Liver (tissue), 9 donors: ENCODE measurements around the gene IFIT1B. TPM values are rescaled to one million over a fixed set of nuclear protein-coding genes. Genes with fewer than 3 reads are reported as not detected.

Source experiments
- DNase-seq: peaks from one replicate; pipeline ENCODE4 v3.0.0-alpha.2; 2017; ENCODE audit warnings: low spot score
- H3K27ac ChIP-seq, 2 donors: one replicate each; pipeline ENCODE4 v1.7.0; 2013; ENCODE audit warnings: inconsistent platforms in 2 of 2, low read length in 2 of 2, control low read depth in 1 of 2, low read depth in 1 of 2, mild to moderate bottlenecking in 1 of 2
- H3K27me3 ChIP-seq, 4 donors: one replicate each; pipeline versions ENCODE4 v1.6.1 to v1.7.0; 2013; ENCODE audit warnings: low read length in 3 of 4, inconsistent platforms in 1 of 4, mild to moderate bottlenecking in 1 of 4, moderate library complexity in 1 of 4; ENCODE audit not compliant: control insufficient read depth in 4 of 4, insufficient read depth in 4 of 4
- H3K36me3 ChIP-seq, 4 donors: one replicate each; pipeline versions ENCODE4 v1.6.1 to v1.7.0; 2013; ENCODE audit warnings: low read length in 3 of 4, mild to moderate bottlenecking in 3 of 4, low read depth in 1 of 4, moderate library complexity in 1 of 4; ENCODE audit not compliant: control insufficient read depth in 4 of 4, insufficient read depth in 3 of 4
- H3K4me1 ChIP-seq, 4 donors: one replicate each; pipeline versions ENCODE4 v1.6.1 to v1.7.0; 2013; ENCODE audit warnings: low read length in 3 of 4, mild to moderate bottlenecking in 3 of 4, moderate library complexity in 1 of 4; ENCODE audit not compliant: control insufficient read depth in 4 of 4, insufficient read depth in 4 of 4
- H3K4me3 ChIP-seq, 3 donors: one replicate each; pipeline versions ENCODE4 v1.6.1 to v1.7.0; 2013; ENCODE audit warnings: low read length in 3 of 3, control low read depth in 1 of 3, low read depth in 1 of 3, mild to moderate bottlenecking in 1 of 3
- H3K9ac ChIP-seq, 2 donors: one replicate each; pipeline ENCODE4 v1.7.0; 2013; ENCODE audit warnings: low read length in 2 of 2, mild to moderate bottlenecking in 2 of 2, moderate library complexity in 2 of 2, control low read depth in 1 of 2, low read depth in 1 of 2
- H3K9me3 ChIP-seq, 4 donors: one replicate each; pipeline versions ENCODE4 v1.6.1 to v1.7.0; 2013; ENCODE audit warnings: low read length in 3 of 4; ENCODE audit not compliant: control insufficient read depth in 4 of 4
- ATF3 ChIP-seq: IDR thresholded peaks from 2 replicates; pipeline ENCODE4 v1.6.1; 2016; ENCODE audit warnings: antibody characterized with exemption
- CTCF ChIP-seq: fragments of 150-350 bp; IDR thresholded peaks from 2 replicates; pipeline ENCODE4 v1.5.1; 2017; ENCODE audit warnings: improper control_type of control experiment, low read depth, low read length; ENCODE audit not compliant: missing input control
- FOXA1 ChIP-seq: IDR thresholded peaks from 2 replicates; pipeline ENCODE4 v1.6.1; 2016; ENCODE audit warnings: antibody characterized with exemption
- FOXA2 ChIP-seq: IDR thresholded peaks from 2 replicates; pipeline ENCODE4 v1.6.1; 2016; ENCODE audit warnings: antibody characterized with exemption
- GABPA ChIP-seq, 2 donors: IDR thresholded peaks in 1 of 2; conservative IDR thresholded peaks in 1 of 2; 2 replicates each; pipeline ENCODE4 v1.6.1; 2016; ENCODE audit warnings: antibody characterized with exemption in 2 of 2, mild to moderate bottlenecking in 1 of 2, moderate library complexity in 1 of 2
- HNF4A ChIP-seq, 2 donors: conservative IDR thresholded peaks; 2 replicates each; pipeline ENCODE4 v1.6.1; 2016; ENCODE audit warnings: antibody characterized with exemption in 2 of 2, mild to moderate bottlenecking in 2 of 2
- HNF4G ChIP-seq: IDR thresholded peaks from 2 replicates; pipeline ENCODE4 v1.6.1; 2016; ENCODE audit warnings: antibody characterized with exemption
- JUND ChIP-seq, 2 donors: IDR thresholded peaks; 2 replicates each; pipeline ENCODE4 v1.6.1; 2016; ENCODE audit warnings: antibody characterized with exemption in 2 of 2
- MAX ChIP-seq: IDR thresholded peaks from 2 replicates; pipeline ENCODE4 v1.6.1; 2016; ENCODE audit warnings: antibody characterized with exemption
- NR2F2 ChIP-seq: IDR thresholded peaks from 2 replicates; pipeline ENCODE4 v1.6.1; 2016; ENCODE audit warnings: antibody characterized with exemption
- RAD21 ChIP-seq, 2 donors: IDR thresholded peaks; 2 replicates each; pipeline ENCODE4 v1.6.1; 2016; ENCODE audit warnings: antibody characterized with exemption in 2 of 2, mild to moderate bottlenecking in 2 of 2
- RXRA ChIP-seq, 2 donors: IDR thresholded peaks; 2 replicates each; pipeline ENCODE4 v1.6.1; 2017 to 2018; ENCODE audit warnings: antibody characterized with exemption in 2 of 2, mild to moderate bottlenecking in 1 of 2
- TAF1 ChIP-seq: conservative IDR thresholded peaks from 2 replicates; pipeline ENCODE4 v1.6.1; 2016; ENCODE audit warnings: antibody characterized with exemption, mild to moderate bottlenecking
- YY1 ChIP-seq: IDR thresholded peaks from 2 replicates; pipeline ENCODE4 v1.6.1; 2016; ENCODE audit warnings: antibody characterized with exemption, mild to moderate bottlenecking
- ZBTB33 ChIP-seq: IDR thresholded peaks from 2 replicates; pipeline ENCODE4 v1.6.1; 2016; ENCODE audit warnings: antibody characterized with exemption
- WGBS: extraction: QIAGEN DNeasy Blood & Tissue Kit; methylation state at CpG from one replicate; pipeline ENCODE4 v1.1.7; 2013; 5-methylcytosine and 5-hydroxymethylcytosine counted together
- polyA plus RNA-seq, 2 donors: library from polyadenylated mRNA; stranded (reverse) in 1 of 2; unstranded in 1 of 2; fragments of 200-250 nt in 1 of 2; fragments of >200 nt in 1 of 2; fragmentation: Nextera tagmentation in 1 of 2; extraction: Ambion mirVana in 1 of 2; gene quantifications; one replicate each; pipeline versions ENCODE4 v1.2.1 to v1.2.3, GENCODE V29; 2013 to 2015
- total RNA-seq, 2 donors: library from RNA; depleted of rRNA; stranded (reverse); fragments of >200 nt; gene quantifications; one replicate each; pipeline ENCODE4 v1.2.3, GENCODE V29; 2014
- donor health status: healthy.
- donor health status: healthy.
- donor health status: healthy.
- donor health status: healthy.
- donor health status: healthy.

Gene IFIT1B
- total and polyA plus RNA-seq, 4 donors, result 0.15 to 13.3 TPM; not detected in 2

GRCh38 chr10:89384474-89385340, 6.9 kb downstream of the IFIT1B start (continued):
- TF ChIP-seq ATF3 (no peak), NR2F2 (no peak), TAF1 (no peak), FOXA1 (no peak), YY1 (no peak)

- Histone ChIP-seq H3K9me3 (no peaks in the 10 kb centered on the region), H3K9ac (no peak overlapping the region), H3K4me3 (no peak overlapping the region), H3K27me3 (no peaks in the 10 kb centered on the region), H3K27ac (no peak overlapping the region), H3K36me3 (no peaks in the 10 kb centered on the region), H3K4me1 (peaks cover 2 to 24% (median 10%) of the 10 kb centered on the region in 4 donors)
- TF ChIP-seq GABPA (IDR thresholded peaks at IDR 0.05 in 1 of 2, conservative IDR thresholded peaks at IDR 0.05 in 1 of 2) (no peak), ATF3 (no peak), JUND (IDR thresholded peaks at IDR 0.05) (no peak), RAD21 (IDR thresholded peaks at IDR 0.05) (no peak), RXRA (IDR thresholded peaks at IDR 0.05) (no peak), FOXA1 (no peak), MAX (no peak), FOXA2 (no peak), YY1 (no peak), HNF4A (conservative IDR thresholded peaks at IDR 0.05) (no peak), CTCF (no peak), HNF4G (no peak), NR2F2 (no peak), TAF1 (no peak), ZBTB33 (no peak)
- WGBS, result 84% methylated on average over 2 of the region's 2 CpGs
- DNase-seq, result no peak
These were observed 10.9 kb downstream of the IFIT1B start for GRCh38 chr10:89388806-89389205.

GRCh38 chr10:89389254-89389653, 11.4 kb downstream of the IFIT1B start:
- no peak overlapping the region for H3K9ac ChIP-seq
- H3K36me3 ChIP-seq, result no peaks in the 10 kb centered on the region
- no peaks in the 10 kb centered on the region for H3K9me3 ChIP-seq
- no peak for DNase-seq
- H3K4me3 ChIP-seq, result no peak overlapping the region
- peaks cover 3 to 28% (median 14%) of the 10 kb centered on the region in 4 donors for H3K4me1 ChIP-seq
- TF ChIP-seq HNF4A (conservative IDR thresholded peaks at IDR 0.05), result no peak
- TF ChIP-seq JUND (IDR thresholded peaks at IDR 0.05), result no peak
- TF ChIP-seq NR2F2, result no peak
- no peak for TF ChIP-seq RXRA (IDR thresholded peaks at IDR 0.05)
- peak; percentile 38 for TF ChIP-seq CTCF
- TF ChIP-seq MAX, result no peak
- TF ChIP-seq HNF4G, result no peak
- peak; percentile 87 to 89 for TF ChIP-seq RAD21 (IDR thresholded peaks at IDR 0.05)
- WGBS, result 83% methylated on average over 1 of the region's 1 CpG
- H3K27me3 ChIP-seq, result no peaks in the 10 kb centered on the region
- H3K27ac ChIP-seq, result no peak overlapping the region
